Common myeloid progenitor, CD34-positive (primary cell): ENCODE data around the gene MRPL43.

ENCODE experiments used
- CTCF ChIA-PET: fragments of 350-600 bp; sonication (Branson Sonifier 250); formaldehyde crosslinking; loops from one replicate; lab custom pipeline; 2021; ENCODE audit warnings: antibody characterized with exemption; lab: Charles Lee
- POLR2A ChIA-PET: fragments of 350-600 bp; sonication (Branson Sonifier 250); formaldehyde crosslinking; loops from one replicate; lab custom pipeline; 2021; ENCODE audit warnings: antibody characterized with exemption; lab: Charles Lee
- DNase-seq, 3 donors: peaks; one replicate each; pipeline versions ENCODE4 v3.0.0 to v3.0.0-alpha.2; 2013
- H3K27ac ChIP-seq, 2 experiments: 1 replicate in 1 of 2; 2 replicates in 1 of 2; pipeline ENCODE4 v1.7.0; 2013; ENCODE audit warnings: inconsistent platforms in 2 of 2, low read length in 2 of 2, mild to moderate bottlenecking in 2 of 2, low read depth in 1 of 2, moderate library complexity in 1 of 2; ENCODE audit not compliant: severe bottlenecking in 2 of 2, insufficient read depth in 1 of 2, poor library complexity in 1 of 2
- H3K27me3 ChIP-seq, 5 experiments: replicated peaks in 2 of 5; 1 replicate in 3 of 5; 2 replicates in 2 of 5; pipeline versions ENCODE4 v1.6.1 to v1.7.0; 2013; ENCODE audit warnings: low read length in 4 of 5, mild to moderate bottlenecking in 2 of 5, moderate library complexity in 2 of 5, inconsistent platforms in 1 of 5; ENCODE audit not compliant: insufficient read depth in 5 of 5, control insufficient read depth in 4 of 5
- H3K36me3 ChIP-seq, 4 experiments: 1 replicate in 2 of 4; 2 replicates in 2 of 4; pipeline versions ENCODE4 v1.6.1 to v1.7.0; 2013; ENCODE audit warnings: low read length in 3 of 4, control low read depth in 1 of 4, mild to moderate bottlenecking in 1 of 4; ENCODE audit not compliant: control insufficient read depth in 4 of 4, insufficient read depth in 4 of 4
- H3K4me1 ChIP-seq, 4 experiments: 1 replicate in 3 of 4; 2 replicates in 1 of 4; pipeline versions ENCODE4 v1.6.1 to v1.7.1; 2013; ENCODE audit warnings: low read length in 3 of 4, mild to moderate bottlenecking in 3 of 4, control low read depth in 1 of 4, inconsistent platforms in 1 of 4, moderate library complexity in 1 of 4; ENCODE audit not compliant: control insufficient read depth in 4 of 4, insufficient read depth in 4 of 4; ENCODE audit errors: control extremely low read depth in 1 of 4
- H3K4me3 ChIP-seq, 7 experiments: 1 replicate in 4 of 7; 2 replicates in 3 of 7; pipeline versions ENCODE4 v1.5.1 to v1.7.0; 2013; ENCODE audit warnings: mild to moderate bottlenecking in 7 of 7, low read length in 6 of 7, moderate library complexity in 6 of 7, inconsistent platforms in 2 of 7, low read depth in 2 of 7, control low read depth in 1 of 7; ENCODE audit not compliant: insufficient read depth in 4 of 7, control insufficient read depth in 1 of 7; ENCODE audit errors: extremely low read depth in 1 of 7
- H3K9me3 ChIP-seq, 5 experiments: 1 replicate in 4 of 5; 2 replicates in 1 of 5; pipeline versions ENCODE4 v1.6.1 to v1.7.1; 2013; ENCODE audit warnings: low read length in 4 of 5, mild to moderate bottlenecking in 2 of 5, inconsistent platforms in 1 of 5, low read depth in 1 of 5, moderate library complexity in 1 of 5; ENCODE audit not compliant: control insufficient read depth in 4 of 5, insufficient read depth in 2 of 5; ENCODE audit errors: control extremely low read depth in 1 of 5
- WGBS: methylation state at CpG from one replicate; pipeline ENCODE4 v1.1.5; 2013; ENCODE audit not compliant: insufficient coverage; 5-methylcytosine and 5-hydroxymethylcytosine counted together

Gene MRPL43

GRCh38 chr10:100960251-100960650, 27.0 kb downstream of the MRPL43 start:
- Histone ChIP-seq H3K9me3 (no peaks in the 10 kb centered on the region), H3K4me3 (no peak overlapping the region), H3K36me3 (peaks cover 12 to 66% (median 43%) of the 10 kb centered on the region in 4 experiments), H3K27me3 (no peaks in the 10 kb centered on the region), H3K4me1 (no peaks in the 10 kb centered on the region), H3K27ac (no peak overlapping the region)
- POLR2A ChIA-PET: no interaction called here
- CTCF ChIA-PET: interaction anchor here (1.2 kb wide), 1 partner anchor 17 kb away, joined by 3 read pairs; no protein-coding TSS in a partner anchor
- DNase-seq: no peak

GRCh38 chr10:100948916-100949315, 38.4 kb downstream of the MRPL43 start:
- no peaks in the 10 kb centered on the region for H3K27me3 ChIP-seq
- H3K27ac ChIP-seq: no peak overlapping the region
- ChIA-PET CTCF (interaction anchor here (1.8 kb wide), 1 partner anchor 35 kb away, joined by 3 read pairs; no protein-coding TSS in a partner anchor), POLR2A (interaction anchor here (0.5 to 0.6 kb wide), 2 partner anchors 15 to 17 kb away, joined by 3 read pairs; no protein-coding TSS in a partner anchor)
- DNase-seq: no peak
- H3K36me3 ChIP-seq: peaks cover 22 to 77% (median 46%) of the 10 kb centered on the region in 4 experiments
- no peaks in the 10 kb centered on the region for H3K4me1 ChIP-seq
- no CpG with 5 or more reads among the region's 3 CpGs for WGBS
- H3K9me3 ChIP-seq: no peaks in the 10 kb centered on the region
- no peak overlapping the region for H3K4me3 ChIP-seq

GRCh38 chr10:100945754-100946153, 41.5 kb downstream of the MRPL43 start:
- POLR2A ChIA-PET: no interaction called here

DNA sequence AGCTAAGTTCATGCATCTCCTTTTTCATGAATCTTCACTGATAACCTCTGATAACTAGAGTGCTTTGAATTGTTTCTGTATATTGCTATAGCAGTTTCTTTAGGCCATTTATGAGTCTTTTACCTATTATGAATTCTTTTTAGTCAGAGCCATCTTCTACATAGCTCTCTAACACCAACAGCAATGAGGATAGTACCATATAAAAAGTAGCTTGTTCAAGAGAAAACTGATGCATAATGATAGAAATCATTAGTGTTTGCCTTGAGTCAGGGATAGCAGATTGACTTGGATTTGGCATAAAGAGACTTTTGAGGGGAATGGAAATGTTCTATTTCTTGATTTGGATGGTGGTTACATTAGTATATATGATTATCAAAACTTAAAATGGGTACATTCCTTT, 43.8 kb downstream of the MRPL43 start:
- Histone ChIP-seq H3K27ac (no peak overlapping the region), H3K9me3 (no peaks in the 10 kb centered on the region), H3K36me3 (peaks cover 7 to 88% (median 48%) of the 10 kb centered on the region in 4 experiments), H3K4me3 (no peak overlapping the region), H3K4me1 (no peaks in the 10 kb centered on the region), H3K27me3 (no peaks in the 10 kb centered on the region)
- POLR2A ChIA-PET: no interaction called here
- CTCF ChIA-PET: interaction anchor here (0.7 to 2.4 kb wide), 3 partner anchors 11 to 17 kb away, joined by 3 to 13 read pairs (median 3); no protein-coding TSS in a partner anchor
- no peak for DNase-seq

More at GRCh38 chr10:100945754-100946153, 41.5 kb downstream of the MRPL43 start:
- no peak overlapping the region for H3K4me3 ChIP-seq
- peaks cover 19 to 89% (median 52%) of the 10 kb centered on the region in 4 experiments for H3K36me3 ChIP-seq
- CTCF ChIA-PET: interaction anchor here (2.2 kb wide), 1 partner anchor 69 kb away, joined by 9 read pairs; no protein-coding TSS in a partner anchor
- no peak overlapping the region for H3K27ac ChIP-seq
- H3K4me1 ChIP-seq: no peaks in the 10 kb centered on the region
- no peak for DNase-seq
- no peaks in the 10 kb centered on the region for H3K27me3 ChIP-seq
- no peaks in the 10 kb centered on the region for H3K9me3 ChIP-seq

DNA sequence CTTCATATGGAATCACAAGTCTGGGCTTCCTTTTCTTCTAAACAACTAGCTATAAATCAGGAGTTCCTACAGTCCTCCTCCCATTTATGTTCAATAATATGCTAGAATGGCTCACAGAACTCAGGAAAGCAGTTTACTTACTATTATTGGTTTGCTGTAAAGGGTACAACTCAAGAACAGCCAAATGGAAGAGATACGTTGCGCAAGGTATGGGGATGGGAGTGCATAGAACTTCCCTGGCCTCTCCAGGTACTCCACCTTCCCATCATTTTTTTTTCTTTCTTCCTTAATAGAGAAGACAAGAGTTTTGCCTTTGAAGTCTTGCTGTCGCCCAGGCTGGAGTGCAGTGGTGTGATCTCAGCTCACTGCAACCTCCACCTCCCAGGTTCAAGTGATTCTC, 45.1 kb downstream of the MRPL43 start:
- Histone ChIP-seq H3K4me1 (no peaks in the 10 kb centered on the region), H3K27me3 (no peaks in the 10 kb centered on the region), H3K27ac (no peak overlapping the region), H3K36me3 (peaks cover 15 to 88% (median 48%) of the 10 kb centered on the region in 4 experiments), H3K9me3 (no peaks in the 10 kb centered on the region), H3K4me3 (no peak overlapping the region)
- DNase-seq: no peak
- CTCF ChIA-PET: interaction anchor here (1.3 to 2.4 kb wide), 2 partner anchors 14 to 76 kb away, joined by 3 to 13 read pairs; no protein-coding TSS in a partner anchor
- POLR2A ChIA-PET: no interaction called here
- WGBS: 100% methylated on average over 1 of the region's 3 CpGs

- no peaks in the 10 kb centered on the region for H3K27me3 ChIP-seq
- DNase-seq: no peak
- H3K4me3 ChIP-seq: no peak overlapping the region
- no peak overlapping the region for H3K27ac ChIP-seq
- no peaks in the 10 kb centered on the region for H3K9me3 ChIP-seq
- POLR2A ChIA-PET: no interaction called here
- H3K36me3 ChIP-seq: peaks cover 16 to 73% (median 39%) of the 10 kb centered on the region in 4 experiments
- no peaks in the 10 kb centered on the region for H3K4me1 ChIP-seq
- CTCF ChIA-PET: interaction anchor here (0.7 to 1.0 kb wide), 3 partner anchors 27 to 1017 kb away, joined by 3 to 4 read pairs (median 3); no protein-coding TSS in a partner anchor
Observed at GRCh38 chr10:100939763-100940344, 47.4 kb downstream of the MRPL43 start.
